HCT116 (cell line): ENCODE data around the gene MS4A4E. TPM values are rescaled to one million over a fixed set of nuclear protein-coding genes. Genes with fewer than 3 reads are reported as not detected.

Source experiments
- ATAC-seq: fragments of 200-7000 bp; cut with Tn5 transposase; 2 replicates; pipeline ENCODE4 v1.9.1; 2020; ENCODE audit warnings: mild to moderate bottlenecking, moderate library complexity
- BruUV-seq: library from RNA; stranded (reverse); fragments of 400-500 nt; replicated peaks from 2 replicates; lab custom pipeline; 2021; lab: Mats Ljungman, UMichigan
- CTCF ChIA-PET: fragments of 300-600 bp; sonication (Branson Sonifier 250); formaldehyde crosslinking; loops from one replicate; lab custom pipeline; 2021; ENCODE audit warnings: antibody characterized with exemption; lab: Charles Lee
- POLR2A ChIA-PET: fragments of 300-600, 350-600 bp; sonication (Branson Sonifier 250); formaldehyde crosslinking; loops from one replicate; lab custom pipeline; 2021; ENCODE audit warnings: antibody characterized with exemption; lab: Charles Lee
- RAD21 ChIA-PET, 2 experiments: fragments of 300-600 bp; sonication (Branson Sonifier 250); formaldehyde crosslinking; loops; one replicate each; lab custom pipeline; 2023; ENCODE audit warnings: low total read pairs in 2 of 2; ENCODE audit not compliant: uncharacterized antibody in 2 of 2, unreplicated experiment in 2 of 2, low non-redundant PET in 1 of 2; lab: Charles Lee
- DNase-seq: peaks from one replicate; pipeline ENCODE4 v3.0.0-alpha.2; 2010; ENCODE audit warnings: low read depth, low spot score
- H2AFZ ChIP-seq: fragments of 200-600 bp; shearing (Covaris generic), sonication (generic); 2 replicates; pipeline ENCODE4 v1.6.1; 2017; ENCODE audit warnings: low read depth, mixed run types, mixed read lengths, antibody characterized with exemption, low read length; ENCODE audit not compliant: poor library complexity, severe bottlenecking
- H3K27ac ChIP-seq: 2 replicates; pipeline ENCODE4 v1.5.1; 2012; ENCODE audit warnings: low read depth, low read length
- H3K27me3 ChIP-seq: fragments of 200-600 bp; sonication (generic); 2 replicates; pipeline ENCODE4 v1.6.1; 2016; ENCODE audit warnings: mixed run types, low read length, mixed read lengths; ENCODE audit not compliant: insufficient read depth
- H3K36me3 ChIP-seq, 2 experiments: fragments of 200-500 bp in 1 of 2; fragments of 200-600 bp in 1 of 2; sonication (Bioruptor generic) in 1 of 2; sonication (generic) in 1 of 2; 2 replicates each; pipeline versions ENCODE4 v1.5.1 to v1.6.1; 2014 to 2016; ENCODE audit warnings: low read length in 2 of 2, inconsistent platforms in 1 of 2, mixed read lengths in 1 of 2, mixed run types in 1 of 2; ENCODE audit not compliant: insufficient read depth in 2 of 2, control insufficient read depth in 1 of 2
- H3K4me1 ChIP-seq, 2 experiments: fragments of 200-600 bp in 1 of 2; sonication (generic) in 1 of 2; 2 replicates each; pipeline versions ENCODE4 v1.5.1 to v1.6.1; 2012 to 2017; ENCODE audit warnings: low read length in 2 of 2, inconsistent platforms in 1 of 2, mild to moderate bottlenecking in 1 of 2, mixed read lengths in 1 of 2, mixed run types in 1 of 2, moderate library complexity in 1 of 2; ENCODE audit not compliant: insufficient read depth in 2 of 2, control insufficient read depth in 1 of 2
- H3K4me2 ChIP-seq: fragments of 200-600 bp; sonication (generic); 2 replicates; pipeline ENCODE4 v1.6.1; 2017; ENCODE audit warnings: mixed run types, low read length, mixed read lengths
- H3K4me3 ChIP-seq, 2 experiments: fragments of 200-600 bp in 1 of 2; sonication (generic) in 1 of 2; replicated peaks in 1 of 2; 2 replicates each; pipeline ENCODE4 v1.5.1; 2011 to 2016; ENCODE audit warnings: low read length in 2 of 2, control low read depth in 1 of 2, low read depth in 1 of 2, mild to moderate bottlenecking in 1 of 2, mixed read lengths in 1 of 2, mixed run types in 1 of 2
- H3K79me2 ChIP-seq: fragments of 200-600 bp; sonication (generic); 2 replicates; pipeline ENCODE4 v1.6.1; 2017; ENCODE audit warnings: mild to moderate bottlenecking, mixed run types, low read length, moderate library complexity, mixed read lengths; ENCODE audit not compliant: insufficient read depth
- H3K9ac ChIP-seq: fragments of 200-600 bp; sonication (generic); 2 replicates; pipeline ENCODE4 v1.6.1; 2016; ENCODE audit warnings: low read length, mixed read lengths
- H3K9me2 ChIP-seq: fragments of 200-600 bp; sonication (generic), shearing (Covaris generic); 2 replicates; pipeline ENCODE4 v1.6.1; 2017; ENCODE audit warnings: mixed run types, mild to moderate bottlenecking, moderate library complexity; ENCODE audit not compliant: insufficient read depth
- H3K9me3 ChIP-seq, 2 experiments: fragments of 200-500 bp in 1 of 2; fragments of 200-600 bp in 1 of 2; sonication (Bioruptor generic) in 1 of 2; sonication (generic) in 1 of 2; 2 replicates each; pipeline ENCODE4 v1.6.1; 2014 to 2017; ENCODE audit warnings: low read length in 2 of 2, mixed read lengths in 2 of 2, inconsistent platforms in 1 of 2, low read depth in 1 of 2, mild to moderate bottlenecking in 1 of 2, mixed run types in 1 of 2, moderate library complexity in 1 of 2; ENCODE audit not compliant: control insufficient read depth in 1 of 2, insufficient read depth in 1 of 2
- H4K20me1 ChIP-seq: fragments of 200-600 bp; sonication (generic), shearing (Covaris generic); 2 replicates; pipeline ENCODE4 v1.6.1; 2017; ENCODE audit warnings: mixed run types, mild to moderate bottlenecking, moderate library complexity; ENCODE audit not compliant: insufficient read depth
- CBX3 ChIP-seq: IDR thresholded peaks from 2 replicates; pipeline ENCODE4 v1.6.1; 2012; ENCODE audit warnings: low read depth
- CEBPB ChIP-seq: IDR thresholded peaks from 2 replicates; pipeline ENCODE4 v1.6.1; 2012; ENCODE audit warnings: low read depth
- ELF1 ChIP-seq: IDR thresholded peaks from 2 replicates; pipeline ENCODE4 v1.6.1; 2012; ENCODE audit warnings: low read depth, borderline replicate concordance
- EZH2 ChIP-seq: fragments of 200-600 bp; sonication (generic); IDR thresholded peaks from 2 replicates; pipeline ENCODE4 v1.6.1; 2017; ENCODE audit warnings: antibody characterized with exemption, mixed run types
- POLR2AphosphoS5 ChIP-seq: IDR thresholded peaks from 2 replicates; pipeline ENCODE4 v1.6.1; 2011; ENCODE audit warnings: mild to moderate bottlenecking, low read depth, low read length, moderate library complexity
- RAD21 ChIP-seq: IDR thresholded peaks from 2 replicates; pipeline ENCODE4 v1.6.1; 2012; ENCODE audit warnings: low read depth, mild to moderate bottlenecking
- SP1 ChIP-seq: IDR thresholded peaks from 2 replicates; pipeline ENCODE4 v1.6.1; 2012; ENCODE audit warnings: low read depth
- YY1 ChIP-seq: IDR thresholded peaks from 2 replicates; pipeline ENCODE4 v1.6.1; 2011; ENCODE audit warnings: low read length, low read depth, moderate library complexity, mild to moderate bottlenecking; ENCODE audit not compliant: insufficient replicate concordance; ENCODE audit errors: extremely low read depth
- ZFX ChIP-seq: fragments of 450-650 bp; IDR thresholded peaks from 2 replicates; pipeline ENCODE4 v1.6.1; 2017
- ZNF274 ChIP-seq: fragments of 200-500 bp; sonication (Bioruptor generic); IDR thresholded peaks from 2 replicates; pipeline ENCODE4 v1.6.1; 2014; ENCODE audit warnings: mild to moderate bottlenecking, low read depth, low read length, inconsistent platforms
- intact Hi-C: fragments of 100-400 bp; cut with micrococcal nuclease; formaldehyde crosslinking; loops from 2 replicates; pipeline ENCODE4 v1.10.0; 2022
- total RNA-seq: library from RNA; stranded (reverse); gene quantifications from one replicate; pipeline ENCODE4 v1.2.1, GENCODE V29; 2021; ENCODE audit not compliant: unreplicated experiment
- TF ChIP-seq, protein P1 (sequence below): IDR thresholded peaks from 2 replicates; pipeline ENCODE4 v1.6.1; 2012; ENCODE audit warnings: low read depth
- TF ChIP-seq, protein P2 (sequence below), 3 experiments: fragments of 200-600 bp in 1 of 3; sonication (generic) in 1 of 3; IDR thresholded peaks in 2 of 3; conservative IDR thresholded peaks in 1 of 3; 2 replicates each; pipeline ENCODE4 v1.5.1; 2012 to 2017; ENCODE audit warnings: low read depth in 2 of 3, low read length in 2 of 3, antibody characterized with exemption in 1 of 3, borderline replicate concordance in 1 of 3, control low read depth in 1 of 3, mild to moderate bottlenecking in 1 of 3, mixed read lengths in 1 of 3, mixed run types in 1 of 3, moderate library complexity in 1 of 3; ENCODE audit not compliant: insufficient read depth in 1 of 3

Gene MS4A4E
- total RNA-seq, 1 experiment from 2014 or later: not detected

DNA sequence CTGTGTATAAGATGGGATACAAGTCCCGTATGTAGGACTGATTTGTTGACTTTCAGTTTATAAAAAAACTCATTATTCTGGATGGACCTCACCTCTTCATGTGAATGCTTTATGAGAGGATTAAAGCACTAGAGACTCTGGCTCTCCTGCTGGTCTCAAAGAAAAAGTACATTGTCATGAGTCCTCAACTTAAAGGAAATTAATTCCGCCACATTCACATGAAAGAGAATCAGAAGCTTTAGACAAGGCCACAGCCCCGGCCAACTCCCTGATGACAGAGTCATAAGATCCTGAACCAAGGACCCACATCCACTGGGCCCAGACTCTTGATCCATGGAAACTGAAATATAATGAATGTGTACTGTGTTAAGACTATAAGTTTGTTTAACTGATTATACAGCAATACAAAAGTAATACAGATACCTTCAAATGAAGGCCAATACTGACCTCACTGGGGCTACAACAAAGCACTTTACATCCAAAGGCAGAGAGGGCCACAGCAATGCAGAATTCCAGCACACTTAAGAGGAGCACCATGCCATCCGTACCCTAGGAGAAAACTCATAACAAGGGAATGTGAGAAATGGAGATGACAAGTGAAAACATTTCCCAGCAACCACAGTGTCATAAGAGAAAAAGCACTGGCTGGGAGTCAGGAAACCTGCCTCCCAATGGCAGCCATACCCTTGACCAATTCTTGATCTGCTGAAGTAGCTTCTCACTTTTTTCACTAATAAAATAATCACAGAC, 34.6 kb downstream of the MS4A4E start:
- no peaks in the 10 kb centered on the region for H4K20me1 ChIP-seq
- H3K4me1 ChIP-seq: no peaks in the 10 kb centered on the region
- no peaks in the 10 kb centered on the region for H3K9me2 ChIP-seq
- H3K79me2 ChIP-seq: no peaks in the 10 kb centered on the region
- ATAC-seq: no peak
- POLR2A ChIA-PET: no interaction called here
- TF ChIP-seq, protein P1, sequence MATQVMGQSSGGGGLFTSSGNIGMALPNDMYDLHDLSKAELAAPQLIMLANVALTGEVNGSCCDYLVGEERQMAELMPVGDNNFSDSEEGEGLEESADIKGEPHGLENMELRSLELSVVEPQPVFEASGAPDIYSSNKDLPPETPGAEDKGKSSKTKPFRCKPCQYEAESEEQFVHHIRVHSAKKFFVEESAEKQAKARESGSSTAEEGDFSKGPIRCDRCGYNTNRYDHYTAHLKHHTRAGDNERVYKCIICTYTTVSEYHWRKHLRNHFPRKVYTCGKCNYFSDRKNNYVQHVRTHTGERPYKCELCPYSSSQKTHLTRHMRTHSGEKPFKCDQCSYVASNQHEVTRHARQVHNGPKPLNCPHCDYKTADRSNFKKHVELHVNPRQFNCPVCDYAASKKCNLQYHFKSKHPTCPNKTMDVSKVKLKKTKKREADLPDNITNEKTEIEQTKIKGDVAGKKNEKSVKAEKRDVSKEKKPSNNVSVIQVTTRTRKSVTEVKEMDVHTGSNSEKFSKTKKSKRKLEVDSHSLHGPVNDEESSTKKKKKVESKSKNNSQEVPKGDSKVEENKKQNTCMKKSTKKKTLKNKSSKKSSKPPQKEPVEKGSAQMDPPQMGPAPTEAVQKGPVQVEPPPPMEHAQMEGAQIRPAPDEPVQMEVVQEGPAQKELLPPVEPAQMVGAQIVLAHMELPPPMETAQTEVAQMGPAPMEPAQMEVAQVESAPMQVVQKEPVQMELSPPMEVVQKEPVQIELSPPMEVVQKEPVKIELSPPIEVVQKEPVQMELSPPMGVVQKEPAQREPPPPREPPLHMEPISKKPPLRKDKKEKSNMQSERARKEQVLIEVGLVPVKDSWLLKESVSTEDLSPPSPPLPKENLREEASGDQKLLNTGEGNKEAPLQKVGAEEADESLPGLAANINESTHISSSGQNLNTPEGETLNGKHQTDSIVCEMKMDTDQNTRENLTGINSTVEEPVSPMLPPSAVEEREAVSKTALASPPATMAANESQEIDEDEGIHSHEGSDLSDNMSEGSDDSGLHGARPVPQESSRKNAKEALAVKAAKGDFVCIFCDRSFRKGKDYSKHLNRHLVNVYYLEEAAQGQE: no peak
- TF ChIP-seq ZFX (no peak), RAD21 (no peak), YY1 (no peak), ZNF274 (no peak), ELF1 (no peak), CEBPB (no peak), POLR2AphosphoS5 (no peak), EZH2 (no peak), CBX3 (no peak), SP1 (no peak)
- TF ChIP-seq, protein P2, sequence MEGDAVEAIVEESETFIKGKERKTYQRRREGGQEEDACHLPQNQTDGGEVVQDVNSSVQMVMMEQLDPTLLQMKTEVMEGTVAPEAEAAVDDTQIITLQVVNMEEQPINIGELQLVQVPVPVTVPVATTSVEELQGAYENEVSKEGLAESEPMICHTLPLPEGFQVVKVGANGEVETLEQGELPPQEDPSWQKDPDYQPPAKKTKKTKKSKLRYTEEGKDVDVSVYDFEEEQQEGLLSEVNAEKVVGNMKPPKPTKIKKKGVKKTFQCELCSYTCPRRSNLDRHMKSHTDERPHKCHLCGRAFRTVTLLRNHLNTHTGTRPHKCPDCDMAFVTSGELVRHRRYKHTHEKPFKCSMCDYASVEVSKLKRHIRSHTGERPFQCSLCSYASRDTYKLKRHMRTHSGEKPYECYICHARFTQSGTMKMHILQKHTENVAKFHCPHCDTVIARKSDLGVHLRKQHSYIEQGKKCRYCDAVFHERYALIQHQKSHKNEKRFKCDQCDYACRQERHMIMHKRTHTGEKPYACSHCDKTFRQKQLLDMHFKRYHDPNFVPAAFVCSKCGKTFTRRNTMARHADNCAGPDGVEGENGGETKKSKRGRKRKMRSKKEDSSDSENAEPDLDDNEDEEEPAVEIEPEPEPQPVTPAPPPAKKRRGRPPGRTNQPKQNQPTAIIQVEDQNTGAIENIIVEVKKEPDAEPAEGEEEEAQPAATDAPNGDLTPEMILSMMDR (IDR thresholded peaks at IDR 0.05 in 2 of 3, conservative IDR thresholded peaks at IDR 0.05 in 1 of 3; ENCODE audit: borderline replicate concordance in 1 of 3, insufficient read depth in 1 of 3, low read depth in 2 of 3, low read length in 2 of 3): no peak
- TF ChIP-seq, all 23 proteins: peak for 0
- ChIA-PET CTCF (no interaction called here), RAD21 (no interaction called here)
- Histone ChIP-seq H3K9ac (no peak overlapping the region), H3K27ac (no peak overlapping the region), H3K9me3 (no peaks in the 10 kb centered on the region), H2AFZ (no peak overlapping the region), H3K4me3 (no peak overlapping the region), H3K4me2 (no peak overlapping the region), H3K27me3 (no peaks in the 10 kb centered on the region), H3K36me3 (no peaks in the 10 kb centered on the region)
- intact Hi-C loops: no loop called here
- no TSS peak for BruUV-seq
- DNase-seq: no peak
